ENCODE results near the gene RALA. TPM values are rescaled to one million over a fixed set of nuclear protein-coding genes. Genes with fewer than 3 reads are reported as not detected.

The RALA gene
- polyA plus RNA-seq, 1 donor (not counting 4 experiments of a cell fraction or from before 2014, with no cell fraction given), result 64.6 TPM

DNA sequence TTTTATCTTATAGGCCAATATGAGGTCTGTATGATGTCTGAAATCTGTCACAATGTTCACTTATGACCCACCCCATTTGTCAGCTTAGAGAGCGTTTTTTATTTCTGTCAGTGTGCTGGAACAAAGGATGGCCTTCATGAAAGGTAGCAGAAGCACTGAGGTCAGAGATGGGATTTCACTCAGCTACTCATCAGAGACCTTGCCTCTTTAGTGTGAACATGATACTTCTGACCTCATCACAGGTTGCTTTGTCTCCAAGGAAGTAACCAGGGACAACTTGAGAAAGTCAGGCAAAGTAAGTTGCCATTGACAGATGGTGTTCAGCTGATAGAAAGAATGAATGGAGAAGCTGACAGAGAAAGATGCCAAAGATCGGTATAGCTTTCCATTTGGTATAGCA, 40.8 kb upstream of the RALA start:
- H3K27me3 ChIP-seq (ENCODE audit: control insufficient read depth, extremely low read depth, insufficient read depth, low read length), result no peaks in the 10 kb centered on the region
- no peaks in the 10 kb centered on the region for H3K79me2 ChIP-seq (ENCODE audit: control insufficient read depth, insufficient read depth, low read length)
- DNase-seq (ENCODE audit: low read depth, low spot score), result no peak
- H3K9me3 ChIP-seq (ENCODE audit: control insufficient read depth, low read depth, low read length), result no peaks in the 10 kb centered on the region
- no peak overlapping the region for H3K4me2 ChIP-seq (ENCODE audit: control insufficient read depth, extremely low read depth, insufficient read depth, low read depth, low read length)
- no peak overlapping the region for H3K9ac ChIP-seq (ENCODE audit: control insufficient read depth, extremely low read depth, insufficient read depth, low read length)
- FAIRE-seq, result no peak
- H4K20me1 ChIP-seq (ENCODE audit: control insufficient read depth, extremely low read depth, insufficient read depth, low read length), result no peaks in the 10 kb centered on the region
- H2AFZ ChIP-seq (ENCODE audit: control insufficient read depth, low read length), result no peak overlapping the region
- H3K4me3 ChIP-seq (ENCODE audit: control insufficient read depth in 2 of 3, extremely low read depth in 1 of 3, insufficient read depth in 2 of 3, low read depth in 1 of 3, low read length in 3 of 3), result no peak overlapping the region
- no peaks in the 10 kb centered on the region for H3K36me3 ChIP-seq (ENCODE audit: control insufficient read depth in 2 of 2, extremely low read depth in 1 of 2, insufficient read depth in 2 of 2, low read length in 2 of 2)
- H3K27ac ChIP-seq (ENCODE audit: control insufficient read depth, insufficient read depth, low read length), result no peak overlapping the region
- dilution Hi-C loops (cut with MboI; ENCODE audit: extremely low pct_ligation_motif_present, low sequenced_read_pairs), result no loop called here
- peaks cover 5% of the 10 kb centered on the region for H3K4me1 ChIP-seq (ENCODE audit: control insufficient read depth, extremely low read depth, insufficient read depth, low read length)
- TF ChIP-seq EZH2 (IDR thresholded peaks at IDR 0.05; ENCODE audit: low read length), result no peak
- TF ChIP-seq, protein P1, sequence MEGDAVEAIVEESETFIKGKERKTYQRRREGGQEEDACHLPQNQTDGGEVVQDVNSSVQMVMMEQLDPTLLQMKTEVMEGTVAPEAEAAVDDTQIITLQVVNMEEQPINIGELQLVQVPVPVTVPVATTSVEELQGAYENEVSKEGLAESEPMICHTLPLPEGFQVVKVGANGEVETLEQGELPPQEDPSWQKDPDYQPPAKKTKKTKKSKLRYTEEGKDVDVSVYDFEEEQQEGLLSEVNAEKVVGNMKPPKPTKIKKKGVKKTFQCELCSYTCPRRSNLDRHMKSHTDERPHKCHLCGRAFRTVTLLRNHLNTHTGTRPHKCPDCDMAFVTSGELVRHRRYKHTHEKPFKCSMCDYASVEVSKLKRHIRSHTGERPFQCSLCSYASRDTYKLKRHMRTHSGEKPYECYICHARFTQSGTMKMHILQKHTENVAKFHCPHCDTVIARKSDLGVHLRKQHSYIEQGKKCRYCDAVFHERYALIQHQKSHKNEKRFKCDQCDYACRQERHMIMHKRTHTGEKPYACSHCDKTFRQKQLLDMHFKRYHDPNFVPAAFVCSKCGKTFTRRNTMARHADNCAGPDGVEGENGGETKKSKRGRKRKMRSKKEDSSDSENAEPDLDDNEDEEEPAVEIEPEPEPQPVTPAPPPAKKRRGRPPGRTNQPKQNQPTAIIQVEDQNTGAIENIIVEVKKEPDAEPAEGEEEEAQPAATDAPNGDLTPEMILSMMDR (optimal IDR thresholded peaks at IDR 0.05 in 1 of 3, IDR thresholded peaks at IDR 0.05 in 1 of 3, conservative IDR thresholded peaks at IDR 0.05 in 1 of 3; ENCODE audit: extremely low read depth in 1 of 3, insufficient read depth in 2 of 3, low read length in 3 of 3), result no peak
- H3K9me1 ChIP-seq (ENCODE audit: control insufficient read depth, extremely low read depth, insufficient read depth, low read length), result no peaks in the 10 kb centered on the region

DNA sequence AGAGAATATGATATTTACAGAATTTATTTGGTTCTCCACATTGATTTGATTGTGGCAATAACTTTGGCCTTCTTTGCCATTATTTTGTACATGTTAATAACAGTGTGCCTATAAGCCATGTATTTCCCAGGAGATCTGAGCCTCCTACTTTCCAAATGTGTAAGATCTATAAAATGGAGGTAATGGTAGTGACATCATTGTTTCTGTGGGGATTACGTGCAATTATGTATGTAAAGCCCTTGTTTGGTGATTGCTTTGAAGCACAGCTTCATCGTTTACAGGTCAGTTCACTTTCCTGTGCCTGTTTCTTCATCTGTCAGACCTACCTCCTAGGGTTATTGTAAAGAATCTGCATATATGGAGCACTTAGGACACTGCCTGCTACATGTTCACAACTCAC, 39.8 kb upstream of the RALA start:
- Histone ChIP-seq H3K27ac (ENCODE audit: control insufficient read depth, insufficient read depth, low read length) (no peak overlapping the region), H3K36me3 (ENCODE audit: control insufficient read depth in 2 of 2, extremely low read depth in 1 of 2, insufficient read depth in 2 of 2, low read length in 2 of 2) (no peaks in the 10 kb centered on the region), H3K4me1 (ENCODE audit: control insufficient read depth, extremely low read depth, insufficient read depth, low read length) (peaks cover 5% of the 10 kb centered on the region), H3K9me1 (ENCODE audit: control insufficient read depth, extremely low read depth, insufficient read depth, low read length) (no peaks in the 10 kb centered on the region), H2AFZ (ENCODE audit: control insufficient read depth, low read length) (no peak overlapping the region), H3K9me3 (ENCODE audit: control insufficient read depth, low read depth, low read length) (no peaks in the 10 kb centered on the region), H3K4me2 (ENCODE audit: control insufficient read depth, extremely low read depth, insufficient read depth, low read depth, low read length) (no peak overlapping the region), H3K27me3 (ENCODE audit: control insufficient read depth, extremely low read depth, insufficient read depth, low read length) (no peaks in the 10 kb centered on the region), H3K79me2 (ENCODE audit: control insufficient read depth, insufficient read depth, low read length) (no peaks in the 10 kb centered on the region), H3K4me3 (ENCODE audit: control insufficient read depth in 2 of 3, extremely low read depth in 1 of 3, insufficient read depth in 2 of 3, low read depth in 1 of 3, low read length in 3 of 3) (no peak overlapping the region), H4K20me1 (ENCODE audit: control insufficient read depth, extremely low read depth, insufficient read depth, low read length) (no peaks in the 10 kb centered on the region), H3K9ac (ENCODE audit: control insufficient read depth, extremely low read depth, insufficient read depth, low read length) (no peak overlapping the region)
- no peak for TF ChIP-seq EZH2 (IDR thresholded peaks at IDR 0.05; ENCODE audit: low read length)
- TF ChIP-seq, protein P1 (optimal IDR thresholded peaks at IDR 0.05 in 1 of 3, IDR thresholded peaks at IDR 0.05 in 1 of 3, conservative IDR thresholded peaks at IDR 0.05 in 1 of 3; ENCODE audit: extremely low read depth in 1 of 3, insufficient read depth in 2 of 3, low read length in 3 of 3), result no peak
- no peak for DNase-seq (ENCODE audit: low read depth, low spot score)
- FAIRE-seq, result no peak
- dilution Hi-C loops (cut with MboI; ENCODE audit: extremely low pct_ligation_motif_present, low sequenced_read_pairs), result no loop called here
